COLO829 (cell line): ENCODE measurements around the gene NCK1.

Experiments
- DNase-seq: peaks from one replicate; pipeline ENCODE4 v3.0.0; 2012; ENCODE audit warnings: low spot score

Gene NCK1

GRCh38 chr3:136988651-136989050 is 126.6 kb downstream of the NCK1 start:
- no peak for DNase-seq

- DNase-seq = no peak
These were observed 127.9 kb downstream of the NCK1 start for GRCh38 chr3:136989781-136990524.

GRCh38 chr3:136990826-136991225 is 128.8 kb downstream of the NCK1 start:
- DNase-seq = no peak

- no peak for DNase-seq
These were observed 130.1 kb downstream of the NCK1 start for GRCh38 chr3:136992115-136992514.

- peak; percentile 92 for DNase-seq
These were observed 132.9 kb downstream of the NCK1 start for GRCh38 chr3:136994772-136995516.

GRCh38 chr3:136995652-136996051 is 133.6 kb downstream of the NCK1 start:
- DNase-seq = no peak
